Adrenal gland (tissue), 5 donors: ENCODE results near the gene OR4D9.

Experiments
- POLR2A ChIP-seq, 2 donors: fragments of 450-650 bp; IDR thresholded peaks; one replicate each; pipeline ENCODE4 v1.6.1; 2017; ENCODE audit warnings: antibody characterized with exemption in 2 of 2, mild to moderate bottlenecking in 2 of 2, moderate library complexity in 1 of 2
- TF ChIP-seq, protein P1 (sequence below), 6 experiments: fragments of 450-650 bp in 4 of 6; fragments of 200-600 bp in 2 of 6; sonication (generic) in 1 of 6; IDR thresholded peaks; 1 replicate in 5 of 6; 2 replicates in 1 of 6; pipeline versions ENCODE4 v1.5.1 to v1.8.0; 2016 to 2021; ENCODE audit warnings: antibody characterized with exemption in 6 of 6, mild to moderate bottlenecking in 2 of 6, moderate library complexity in 1 of 6
- donor health status: DM: no; HTN: no; CAD: no.

DNA sequence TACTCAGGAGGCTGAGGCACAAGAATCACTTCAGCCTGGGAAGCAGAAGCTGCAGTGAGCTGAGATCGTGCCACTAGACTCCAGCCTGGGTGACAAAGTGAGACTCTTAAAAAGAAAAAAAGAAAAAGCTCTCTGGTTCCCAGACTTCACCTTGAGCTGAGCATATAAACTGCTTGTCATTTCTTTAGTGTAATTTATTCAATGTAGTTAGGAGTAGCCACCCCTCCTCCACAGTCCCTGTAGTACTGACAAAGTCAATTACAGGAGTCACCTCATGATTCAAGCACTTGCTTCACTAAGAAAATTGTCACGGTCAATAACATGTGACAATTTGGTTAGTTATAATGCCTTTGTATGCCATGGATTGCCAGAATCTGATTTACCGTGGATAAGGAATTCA lies 31.0 kb upstream of the OR4D9 start:
- no peak for TF ChIP-seq POLR2A (IDR thresholded peaks at IDR 0.05)
- TF ChIP-seq, protein P1, sequence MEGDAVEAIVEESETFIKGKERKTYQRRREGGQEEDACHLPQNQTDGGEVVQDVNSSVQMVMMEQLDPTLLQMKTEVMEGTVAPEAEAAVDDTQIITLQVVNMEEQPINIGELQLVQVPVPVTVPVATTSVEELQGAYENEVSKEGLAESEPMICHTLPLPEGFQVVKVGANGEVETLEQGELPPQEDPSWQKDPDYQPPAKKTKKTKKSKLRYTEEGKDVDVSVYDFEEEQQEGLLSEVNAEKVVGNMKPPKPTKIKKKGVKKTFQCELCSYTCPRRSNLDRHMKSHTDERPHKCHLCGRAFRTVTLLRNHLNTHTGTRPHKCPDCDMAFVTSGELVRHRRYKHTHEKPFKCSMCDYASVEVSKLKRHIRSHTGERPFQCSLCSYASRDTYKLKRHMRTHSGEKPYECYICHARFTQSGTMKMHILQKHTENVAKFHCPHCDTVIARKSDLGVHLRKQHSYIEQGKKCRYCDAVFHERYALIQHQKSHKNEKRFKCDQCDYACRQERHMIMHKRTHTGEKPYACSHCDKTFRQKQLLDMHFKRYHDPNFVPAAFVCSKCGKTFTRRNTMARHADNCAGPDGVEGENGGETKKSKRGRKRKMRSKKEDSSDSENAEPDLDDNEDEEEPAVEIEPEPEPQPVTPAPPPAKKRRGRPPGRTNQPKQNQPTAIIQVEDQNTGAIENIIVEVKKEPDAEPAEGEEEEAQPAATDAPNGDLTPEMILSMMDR (IDR thresholded peaks at IDR 0.05) = no peak
